OCI-LY1 (cell line): ENCODE measurements around the gene PRR5L.

ENCODE experiments used
- CTCF ChIP-seq: fragments of 200-600 bp; sonication (generic), shearing (Covaris generic); IDR thresholded peaks from 2 replicates; pipeline ENCODE4 v1.5.1; 2017; ENCODE audit warnings: mild to moderate bottlenecking, antibody characterized with exemption, low read length, moderate library complexity, mixed read lengths
- EZH2 ChIP-seq: fragments of 200-600 bp; sonication (generic), shearing (Covaris generic); IDR thresholded peaks from 2 replicates; pipeline ENCODE4 v1.8.0; 2017; ENCODE audit warnings: borderline replicate concordance, mixed run types, mild to moderate bottlenecking, antibody characterized with exemption, low read length, moderate library complexity, mixed read lengths

GRCh38 chr11:36426226-36426848, 130.2 kb downstream of the PRR5L start:
- TF ChIP-seq CTCF = no peak
- no peak for TF ChIP-seq EZH2
